GM11168 (cell line): ENCODE data around the gene LRRC8D.

Experiments used
- in situ Hi-C: fragments of 300-500 bp; cut with MboI; formaldehyde crosslinking; loops from one replicate; pipeline ENCODE4 v1.12.0; 2022; ENCODE audit warnings: low sequenced_read_pairs; ENCODE audit not compliant: unreplicated experiment

The LRRC8D gene

DNA sequence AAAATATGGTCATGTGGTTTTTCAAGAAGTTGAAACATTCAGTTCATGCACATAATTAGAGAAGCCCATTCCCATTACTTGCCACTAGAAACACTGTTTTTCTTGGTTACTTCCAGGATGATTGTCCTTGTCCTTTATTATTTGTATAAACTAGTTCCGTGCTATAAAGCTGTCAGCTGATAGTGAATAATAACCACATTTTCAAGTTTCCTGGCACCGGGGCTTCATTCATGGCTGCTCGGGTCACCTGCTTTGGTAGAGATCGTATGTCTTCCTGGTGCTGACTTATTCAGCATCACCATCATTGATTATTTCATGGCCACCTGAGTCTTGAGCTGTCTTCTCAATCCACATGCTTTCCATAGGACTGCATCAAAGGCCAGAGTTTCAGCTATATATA, 111.1 kb downstream of the LRRC8D start:
- in situ Hi-C loops, result no loop called here

GRCh38 chr1:89932598-89933364, 111.9 kb downstream of the LRRC8D start:
- in situ Hi-C loops, result no loop called here

- in situ Hi-C loops, result no loop called here
Observed at GRCh38 chr1:89934461-89934860, 113.6 kb downstream of the LRRC8D start.

DNA sequence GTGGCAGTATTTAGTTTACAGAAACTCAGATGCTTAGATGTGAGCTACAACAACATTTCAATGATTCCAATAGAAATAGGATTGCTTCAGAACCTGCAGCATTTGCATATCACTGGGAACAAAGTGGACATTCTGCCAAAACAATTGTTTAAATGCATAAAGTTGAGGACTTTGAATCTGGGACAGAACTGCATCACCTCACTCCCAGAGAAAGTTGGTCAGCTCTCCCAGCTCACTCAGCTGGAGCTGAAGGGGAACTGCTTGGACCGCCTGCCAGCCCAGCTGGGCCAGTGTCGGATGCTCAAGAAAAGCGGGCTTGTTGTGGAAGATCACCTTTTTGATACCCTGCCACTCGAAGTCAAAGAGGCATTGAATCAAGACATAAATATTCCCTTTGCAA, 114.4 kb downstream of the LRRC8D start:
- in situ Hi-C loops, result no loop called here

GRCh38 chr1:89936694-89937093, 115.9 kb downstream of the LRRC8D start:
- in situ Hi-C loops, result no loop called here

GRCh38 chr1:89938171-89939055, 117.6 kb downstream of the LRRC8D start:
- in situ Hi-C loops, result no loop called here

GRCh38 chr1:89939059-89939570, 118.3 kb downstream of the LRRC8D start:
- in situ Hi-C loops, result no loop called here

DNA sequence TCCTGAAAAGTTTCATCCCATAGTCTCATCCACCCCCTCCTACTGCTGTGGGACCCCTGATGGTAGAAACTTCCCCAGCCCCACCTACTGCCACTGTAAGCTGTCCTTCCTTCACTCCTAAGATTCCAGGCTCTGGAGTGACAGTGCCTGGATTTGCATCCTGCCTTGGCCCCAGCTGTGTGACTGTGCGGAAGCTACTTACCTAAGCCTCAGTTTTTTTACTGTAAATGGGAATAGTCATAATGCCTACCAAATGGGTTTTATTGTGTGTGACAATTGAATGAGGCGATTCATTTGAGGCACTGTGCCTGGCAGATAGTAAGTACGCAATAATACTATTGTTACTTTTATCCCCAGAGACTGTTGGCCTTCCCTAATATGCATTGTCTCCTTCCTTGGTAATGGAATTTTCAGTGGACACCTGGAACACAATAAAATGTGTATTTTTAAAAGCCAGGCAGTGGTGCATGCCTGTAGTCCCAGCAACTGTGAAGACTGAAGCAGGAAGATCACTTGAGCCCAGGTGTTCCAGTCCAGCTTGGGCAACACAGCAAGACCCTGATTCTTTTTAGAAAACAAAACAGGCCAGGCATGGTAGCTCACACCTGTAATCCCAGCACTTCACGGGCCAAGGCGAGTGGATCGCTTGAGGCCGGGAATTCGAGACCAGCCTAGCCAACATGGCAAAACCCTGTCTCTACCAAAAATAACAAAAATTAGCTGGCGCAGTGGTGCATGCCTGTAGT, 119.0 kb downstream of the LRRC8D start:
- in situ Hi-C loops, result no loop called here

GRCh38 chr1:89941110-89941766, 120.4 kb downstream of the LRRC8D start:
- in situ Hi-C loops, result no loop called here

DNA sequence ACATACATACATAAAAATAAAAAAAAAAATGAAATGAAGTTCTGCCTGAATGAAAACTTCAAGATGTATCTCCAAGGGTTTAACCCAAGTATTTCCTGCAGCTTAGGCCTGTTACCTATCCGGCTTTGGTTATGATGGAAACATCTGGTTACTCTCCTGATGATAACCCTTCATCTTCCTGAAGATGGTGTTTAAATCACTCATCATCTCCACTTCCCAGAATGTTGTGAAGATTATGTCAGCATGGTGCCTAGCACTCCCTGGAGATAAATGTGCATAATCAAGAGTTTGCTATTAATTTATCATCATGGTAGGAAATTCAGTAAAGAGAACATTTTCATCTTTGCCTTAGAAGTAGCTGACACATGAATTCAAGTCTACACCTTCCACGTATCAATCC, 121.2 kb downstream of the LRRC8D start:
- in situ Hi-C loops, result no loop called here

DNA sequence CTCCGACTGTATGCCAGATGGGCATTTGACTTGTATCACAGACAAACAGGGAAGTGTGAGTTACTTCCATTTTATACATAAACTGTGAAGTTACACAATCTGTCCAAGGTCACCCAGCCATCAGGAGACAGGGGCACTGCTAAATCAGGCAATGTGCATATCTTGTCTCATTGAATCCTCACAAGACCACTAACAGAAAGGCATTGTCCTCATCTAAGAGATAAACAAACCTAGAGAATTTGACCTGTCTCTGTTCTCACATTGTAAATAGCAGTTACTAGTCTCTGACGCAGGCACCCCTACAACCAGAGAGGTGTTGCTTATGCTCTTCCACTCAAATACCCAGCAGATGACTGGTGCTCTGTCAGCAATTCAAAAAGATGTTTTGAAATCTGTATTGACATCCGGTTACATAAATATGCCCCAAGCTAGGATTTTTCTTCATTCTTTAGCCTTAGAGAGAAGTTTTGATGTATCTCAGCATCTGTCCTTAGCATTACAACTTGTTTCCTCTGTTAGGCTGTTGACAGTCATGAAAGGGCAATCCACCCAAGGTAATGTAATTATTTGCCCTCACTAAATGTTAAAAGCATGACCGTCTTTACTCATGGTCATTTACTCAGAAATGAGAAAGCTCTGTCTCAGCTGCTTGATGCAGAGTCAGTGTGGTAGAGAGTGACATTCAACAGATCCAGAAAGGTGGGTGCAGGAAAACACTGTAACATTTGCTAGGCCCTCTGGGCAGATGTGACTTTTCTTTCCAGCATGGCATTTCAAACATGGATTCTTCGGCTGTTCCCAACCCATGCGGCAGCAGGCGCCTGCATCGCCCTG, 122.2 kb downstream of the LRRC8D start:
- in situ Hi-C loops, result no loop called here

DNA sequence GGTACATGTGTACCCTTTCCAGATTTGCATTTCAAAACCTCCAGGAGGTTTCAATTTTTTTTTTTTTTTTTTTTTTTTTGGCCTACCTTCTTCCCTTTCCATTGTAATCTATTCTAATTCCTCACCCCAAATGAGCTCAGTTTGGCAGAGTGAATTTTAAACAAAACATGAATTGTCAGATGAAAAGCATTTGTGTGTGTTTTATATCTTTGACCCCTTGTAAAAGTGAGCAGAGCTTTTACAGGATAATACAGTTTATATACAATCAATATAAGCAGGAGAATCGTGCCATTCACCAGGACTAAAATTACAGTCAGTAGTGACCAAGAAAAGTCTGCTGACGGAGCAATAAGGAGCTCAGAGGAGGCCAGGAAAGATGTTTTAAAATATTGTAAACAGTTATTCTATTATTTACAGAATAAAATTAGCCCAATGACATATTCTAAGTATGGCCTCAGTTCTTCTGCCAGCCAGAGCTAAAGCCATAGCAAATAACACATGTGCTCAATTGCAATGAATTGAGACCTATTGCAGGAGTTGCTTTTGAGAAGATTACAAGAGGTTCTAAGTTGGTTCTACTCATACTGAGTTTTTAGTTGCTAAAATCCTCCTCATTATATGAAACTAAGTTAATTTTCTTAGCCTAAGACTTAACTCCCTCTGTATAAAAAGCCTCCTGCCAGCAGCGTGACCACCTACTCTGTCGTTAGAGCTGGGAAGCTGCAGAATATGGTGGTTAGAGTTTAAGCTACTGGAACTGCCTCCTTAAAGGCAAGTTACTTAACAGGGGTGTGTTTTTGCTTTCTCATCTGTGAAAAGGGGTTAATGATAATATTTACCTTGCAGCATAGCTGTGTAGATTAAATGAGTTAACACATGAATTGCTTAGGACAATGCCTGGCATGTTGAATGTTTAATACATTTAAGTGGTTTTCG, 123.3 kb downstream of the LRRC8D start:
- in situ Hi-C loops, result no loop called here

DNA sequence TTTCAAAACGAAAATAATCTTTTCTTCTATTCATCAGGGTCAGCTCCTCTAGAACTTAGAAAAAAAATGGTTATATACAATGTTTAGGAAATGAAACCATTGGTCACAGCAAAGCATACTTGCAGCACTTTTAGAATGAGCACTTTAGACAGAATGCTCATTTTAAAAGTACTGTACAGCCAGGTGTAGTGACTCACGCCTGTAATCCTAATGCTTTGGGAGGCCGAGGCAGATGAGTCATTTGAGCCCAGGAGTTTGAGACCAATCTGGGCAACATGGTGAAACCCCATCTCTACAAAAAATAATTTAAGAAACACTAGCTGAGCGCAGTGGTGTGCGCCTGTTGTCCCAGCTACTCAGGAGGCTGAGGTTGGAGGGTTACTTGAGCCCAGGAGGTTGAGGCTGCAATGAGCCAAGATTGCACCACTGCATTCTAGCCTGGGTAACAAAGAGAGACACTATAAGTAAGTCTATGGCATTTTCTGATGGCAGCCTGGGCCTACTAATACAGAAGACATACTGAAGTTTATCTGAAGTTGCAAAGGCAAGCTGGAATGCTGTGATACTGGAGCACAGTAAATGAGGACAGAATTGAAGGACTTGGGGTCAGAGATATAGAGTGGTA, 125.1 kb downstream of the LRRC8D start:
- in situ Hi-C loops, result no loop called here

- in situ Hi-C loops, result no loop called here
Observed at GRCh38 chr1:89946532-89946931, 125.7 kb downstream of the LRRC8D start.

- in situ Hi-C loops, result no loop called here
Observed at GRCh38 chr1:89948722-89949345, 128.0 kb downstream of the LRRC8D start.

GRCh38 chr1:89949991-89950624, 129.3 kb downstream of the LRRC8D start:
- in situ Hi-C loops, result loop anchor here (25.0 kb wide), 1 partner anchor 313 kb away; the partner anchor contains the start of gene LRRC8C

- in situ Hi-C loops, result loop anchor here (25.0 kb wide), 1 partner anchor 313 kb away; the partner anchor contains the start of gene LRRC8C
Observed at GRCh38 chr1:89950703-89951102, 129.9 kb downstream of the LRRC8D start.
